HEK293 (cell line): ENCODE results near the gene SNCB.

Experiments
- FEZF1 ChIP-seq: fragments of 450-650 bp; formaldehyde crosslinking; IDR thresholded peaks from 2 replicates; pipeline ENCODE4 v1.5.1; 2016; ENCODE audit warnings: missing biosample characterization, missing genetic modification characterization
- GLIS1 ChIP-seq: fragments of 450-650 bp; formaldehyde crosslinking; IDR thresholded peaks from 2 replicates; pipeline ENCODE4 v1.5.1; 2016; ENCODE audit warnings: missing biosample characterization, missing genetic modification characterization
- GLIS2 ChIP-seq: fragments of 450-650 bp; formaldehyde crosslinking; IDR thresholded peaks from 2 replicates; pipeline ENCODE4 v1.5.1; 2016; ENCODE audit warnings: missing biosample characterization, missing genetic modification characterization
- PATZ1 ChIP-seq: fragments of 450-650 bp; formaldehyde crosslinking; IDR thresholded peaks from 2 replicates; pipeline ENCODE4 v1.5.1; 2016; ENCODE audit warnings: missing biosample characterization, missing genetic modification characterization
- REST ChIP-seq: fragments of 450-650 bp; formaldehyde crosslinking; IDR thresholded peaks from 2 replicates; pipeline ENCODE4 v1.5.1; 2016; ENCODE audit warnings: missing biosample characterization, missing genetic modification characterization
- SETDB1 ChIP-seq: IDR thresholded peaks from one replicate; pipeline ENCODE4 v1.6.1; 2017; ENCODE audit warnings: mild to moderate bottlenecking, low read length, moderate library complexity, mixed read lengths; ENCODE audit not compliant: insufficient read length
- SP2 ChIP-seq: fragments of 450-650 bp; formaldehyde crosslinking; IDR thresholded peaks from 2 replicates; pipeline ENCODE4 v1.5.1; 2016; ENCODE audit warnings: missing biosample characterization, missing genetic modification characterization
- SP3 ChIP-seq: fragments of 450-650 bp; formaldehyde crosslinking; IDR thresholded peaks from 2 replicates; pipeline ENCODE4 v1.5.1; 2016; ENCODE audit warnings: missing biosample characterization, missing genetic modification characterization
- SP7 ChIP-seq: fragments of 450-650 bp; formaldehyde crosslinking; IDR thresholded peaks from 2 replicates; pipeline ENCODE4 v1.5.1; 2016; ENCODE audit warnings: missing biosample characterization, missing genetic modification characterization
- YY1 ChIP-seq: fragments of 450-650 bp; formaldehyde crosslinking; IDR thresholded peaks from 2 replicates; pipeline ENCODE4 v1.5.1; 2018; ENCODE audit warnings: missing biosample characterization, missing genetic modification characterization
- ZBTB10 ChIP-seq: fragments of 450-650 bp; formaldehyde crosslinking; IDR thresholded peaks from 2 replicates; pipeline ENCODE4 v1.5.1; 2016; ENCODE audit warnings: missing biosample characterization, missing genetic modification characterization
- ZBTB20 ChIP-seq: fragments of 450-650 bp; formaldehyde crosslinking; IDR thresholded peaks from 2 replicates; pipeline ENCODE4 v1.5.1; 2016; ENCODE audit warnings: missing biosample characterization, missing genetic modification characterization
- ZBTB26 ChIP-seq: fragments of 450-650 bp; formaldehyde crosslinking; optimal IDR thresholded peaks from 2 replicates; pipeline ENCODE3; 2016; ENCODE audit warnings: missing biosample characterization, mild to moderate bottlenecking, missing genetic modification characterization
- ZFHX2 ChIP-seq: fragments of 450-650 bp; formaldehyde crosslinking; conservative IDR thresholded peaks from 2 replicates; pipeline ENCODE4 v1.5.1; 2016; ENCODE audit warnings: missing biosample characterization, missing genetic modification characterization
- ZNF157 ChIP-seq: fragments of 450-650 bp; formaldehyde crosslinking; IDR thresholded peaks from 2 replicates; pipeline ENCODE4 v1.5.1; 2016; ENCODE audit warnings: missing biosample characterization, missing genetic modification characterization
- ZNF18 ChIP-seq: fragments of 450-650 bp; formaldehyde crosslinking; IDR thresholded peaks from 2 replicates; pipeline ENCODE4 v1.5.1; 2016; ENCODE audit warnings: missing biosample characterization, missing genetic modification characterization
- ZNF221 ChIP-seq: fragments of 450-650 bp; formaldehyde crosslinking; IDR thresholded peaks from 2 replicates; pipeline ENCODE4 v1.5.1; 2017; ENCODE audit warnings: missing biosample characterization, missing genetic modification characterization, borderline replicate concordance
- ZNF26 ChIP-seq: fragments of 450-650 bp; formaldehyde crosslinking; IDR thresholded peaks from 2 replicates; pipeline ENCODE4 v1.5.1; 2016; ENCODE audit warnings: missing biosample characterization, missing genetic modification characterization
- ZNF398 ChIP-seq: fragments of 450-650 bp; formaldehyde crosslinking; IDR thresholded peaks from 2 replicates; pipeline ENCODE4 v1.5.1; 2017; ENCODE audit warnings: missing biosample characterization, missing genetic modification characterization
- ZNF510 ChIP-seq: fragments of 450-650 bp; formaldehyde crosslinking; IDR thresholded peaks from 2 replicates; pipeline ENCODE4 v1.5.1; 2018; ENCODE audit warnings: mild to moderate bottlenecking, missing genetic modification characterization, missing biosample characterization; ENCODE audit not compliant: insufficient replicate concordance
- ZNF658 ChIP-seq: fragments of 450-650 bp; formaldehyde crosslinking; IDR thresholded peaks from 2 replicates; pipeline ENCODE4; 2016; ENCODE audit warnings: missing biosample characterization, missing genetic modification characterization
- ZNF677 ChIP-seq: fragments of 450-650 bp; IDR thresholded peaks from 2 replicates; pipeline ENCODE4 v1.5.0; 2018; ENCODE audit warnings: missing biosample characterization, mild to moderate bottlenecking, missing genetic modification characterization, moderate library complexity
- ZNF76 ChIP-seq: fragments of 450-650 bp; formaldehyde crosslinking; IDR thresholded peaks from 2 replicates; pipeline ENCODE4; 2016; ENCODE audit warnings: low read depth, missing biosample characterization, missing genetic modification characterization, borderline replicate concordance
- ZSCAN30 ChIP-seq: fragments of 450-650 bp; IDR thresholded peaks from 2 replicates; pipeline ENCODE4 v1.5.1; 2018; ENCODE audit warnings: missing biosample characterization, mild to moderate bottlenecking, missing genetic modification characterization, moderate library complexity

The SNCB gene

GRCh38 chr5:176608937-176609723 lies 21.2 kb downstream of the SNCB start (continued):
- TF ChIP-seq ZBTB10 (tag by site-specific recombination) (0 out of 2 replicates have a peak, but pooled peaks have one; percentile 21), SP3 (tag by site-specific recombination) (0 out of 2 replicates have a peak, but pooled peaks have one; percentile 34), SP7 (tag by site-specific recombination) (peak; percentile 42), ZNF658 (tag by site-specific recombination) (no peak), YY1 (no peak), ZSCAN30 (tag by site-specific recombination) (no peak), ZNF157 (tag by site-specific recombination) (no peak), ZFHX2 (tag by site-specific recombination) (peak; percentile 78), ZNF677 (no peak), SP2 (tag by site-specific recombination) (0 out of 2 replicates have a peak, but pooled peaks have one; percentile 16), ZBTB20 (tag by site-specific recombination) (peak; percentile 64), FEZF1 (tag by site-specific recombination) (no peak), ZBTB26 (tag by site-specific recombination) (peak; percentile 21), ZNF221 (tag by site-specific recombination) (no peak), REST (tag by site-specific recombination) (0 out of 2 replicates have a peak, but pooled peaks have one; percentile 6), ZNF398 (tag by site-specific recombination) (peak; percentile 43; the same call in 1 of the 2 replicates), PATZ1 (tag by site-specific recombination) (0 out of 2 replicates have a peak, but pooled peaks have one; percentile 45), ZNF510 (tag by site-specific recombination) (no peak), ZNF26 (tag by site-specific recombination) (no peak), ZNF18 (tag by site-specific recombination) (peak; percentile 36; the same call in 1 of the 2 replicates), ZNF76 (tag by site-specific recombination) (no peak), SETDB1 (no peak), GLIS2 (tag by site-specific recombination) (peak; percentile 81), GLIS1 (peak; percentile 66)
